ENCODE results near the gene FAM149A.

The FAM149A gene

GRCh38 chr4:186128842-186129241 is 24.3 kb downstream of the FAM149A start:
- H3K4me3 ChIP-seq (ENCODE audit: low read depth, low read length): no peak overlapping the region
- no peak for TF ChIP-seq CTCF (IDR thresholded peaks at IDR 0.05; ENCODE audit: low read depth, low read length, missing control alignments)
- no peak for DNase-seq (ENCODE audit: low read depth)

- no peak for DNase-seq (ENCODE audit: low read depth)
- no peak for TF ChIP-seq CTCF (IDR thresholded peaks at IDR 0.05; ENCODE audit: low read depth, low read length, missing control alignments)
- H3K4me3 ChIP-seq (ENCODE audit: low read depth, low read length): no peak overlapping the region
These were observed 27.4 kb downstream of the FAM149A start for GRCh38 chr4:186131935-186132334.

- DNase-seq (ENCODE audit: low read depth): no peak
- H3K4me3 ChIP-seq (ENCODE audit: low read depth, low read length): no peak overlapping the region
- TF ChIP-seq CTCF (IDR thresholded peaks at IDR 0.05; ENCODE audit: low read depth, low read length, missing control alignments): peak; percentile 30
These were observed 28.2 kb downstream of the FAM149A start for GRCh38 chr4:186132577-186133242.

- DNase-seq (ENCODE audit: low read depth): peak; percentile 72
- H3K4me3 ChIP-seq (ENCODE audit: low read depth, low read length): no peak overlapping the region; the same call in 1 of the 2 replicates
- TF ChIP-seq CTCF (IDR thresholded peaks at IDR 0.05; ENCODE audit: low read depth, low read length, missing control alignments): no peak
These were observed 29.8 kb downstream of the FAM149A start for GRCh38 chr4:186134257-186134656.

GRCh38 chr4:186134861-186135260 is 30.4 kb downstream of the FAM149A start:
- no peak overlapping the region for H3K4me3 ChIP-seq (ENCODE audit: low read depth, low read length)
- TF ChIP-seq CTCF (IDR thresholded peaks at IDR 0.05; ENCODE audit: low read depth, low read length, missing control alignments): no peak
- no peak for DNase-seq (ENCODE audit: low read depth)

- peak; percentile 66 for TF ChIP-seq CTCF (IDR thresholded peaks at IDR 0.05; ENCODE audit: low read depth, low read length, missing control alignments)
- no peak overlapping the region for H3K4me3 ChIP-seq (ENCODE audit: low read depth, low read length)
- no peak for DNase-seq (ENCODE audit: low read depth)
These were observed 32.8 kb downstream of the FAM149A start for GRCh38 chr4:186137196-186137794.
